ENCODE data around the gene FAAH. TPM values are rescaled to one million over a fixed set of nuclear protein-coding genes. Genes with fewer than 3 reads are reported as not detected.

FAAH gene
- total RNA-seq, 1 experiment from 2014 or later: 38.6 TPM

DNA sequence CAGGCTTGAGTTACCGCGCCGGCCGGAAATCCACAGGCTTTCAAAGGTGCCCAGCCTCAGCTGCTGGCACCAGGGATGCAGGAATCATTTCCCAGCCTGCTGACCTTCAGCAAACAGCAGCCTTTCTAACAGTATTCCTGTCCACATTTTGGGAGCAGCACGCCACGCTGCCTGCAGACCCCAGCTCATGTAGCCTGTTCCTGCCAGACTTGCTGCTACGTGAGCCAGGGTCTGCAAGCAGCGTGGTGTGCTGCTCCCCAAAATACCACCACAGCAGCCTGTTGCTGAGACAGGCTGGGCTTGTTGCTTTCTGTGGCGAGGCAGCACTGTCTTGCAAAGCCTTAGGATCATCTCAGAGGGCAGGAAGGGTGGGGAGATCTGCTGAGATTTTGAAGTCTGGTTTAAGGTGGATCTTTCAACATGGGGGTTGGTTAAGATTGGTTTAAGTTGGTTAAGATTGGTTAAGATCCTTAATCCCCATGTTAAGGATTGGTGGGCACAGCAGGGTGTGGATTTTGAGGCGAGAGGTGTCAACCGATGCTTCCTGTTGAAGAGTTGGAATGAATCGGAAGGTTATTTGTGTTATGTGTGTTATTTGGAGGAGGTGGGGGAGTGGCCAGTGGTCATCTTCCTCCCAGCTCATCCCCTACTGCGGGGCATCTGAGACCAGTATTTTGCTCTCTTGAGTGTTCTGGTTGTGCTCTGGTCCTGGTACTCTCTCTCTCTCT lies 12.9 kb downstream of the FAAH start:
- TF ChIP-seq, protein P1, sequence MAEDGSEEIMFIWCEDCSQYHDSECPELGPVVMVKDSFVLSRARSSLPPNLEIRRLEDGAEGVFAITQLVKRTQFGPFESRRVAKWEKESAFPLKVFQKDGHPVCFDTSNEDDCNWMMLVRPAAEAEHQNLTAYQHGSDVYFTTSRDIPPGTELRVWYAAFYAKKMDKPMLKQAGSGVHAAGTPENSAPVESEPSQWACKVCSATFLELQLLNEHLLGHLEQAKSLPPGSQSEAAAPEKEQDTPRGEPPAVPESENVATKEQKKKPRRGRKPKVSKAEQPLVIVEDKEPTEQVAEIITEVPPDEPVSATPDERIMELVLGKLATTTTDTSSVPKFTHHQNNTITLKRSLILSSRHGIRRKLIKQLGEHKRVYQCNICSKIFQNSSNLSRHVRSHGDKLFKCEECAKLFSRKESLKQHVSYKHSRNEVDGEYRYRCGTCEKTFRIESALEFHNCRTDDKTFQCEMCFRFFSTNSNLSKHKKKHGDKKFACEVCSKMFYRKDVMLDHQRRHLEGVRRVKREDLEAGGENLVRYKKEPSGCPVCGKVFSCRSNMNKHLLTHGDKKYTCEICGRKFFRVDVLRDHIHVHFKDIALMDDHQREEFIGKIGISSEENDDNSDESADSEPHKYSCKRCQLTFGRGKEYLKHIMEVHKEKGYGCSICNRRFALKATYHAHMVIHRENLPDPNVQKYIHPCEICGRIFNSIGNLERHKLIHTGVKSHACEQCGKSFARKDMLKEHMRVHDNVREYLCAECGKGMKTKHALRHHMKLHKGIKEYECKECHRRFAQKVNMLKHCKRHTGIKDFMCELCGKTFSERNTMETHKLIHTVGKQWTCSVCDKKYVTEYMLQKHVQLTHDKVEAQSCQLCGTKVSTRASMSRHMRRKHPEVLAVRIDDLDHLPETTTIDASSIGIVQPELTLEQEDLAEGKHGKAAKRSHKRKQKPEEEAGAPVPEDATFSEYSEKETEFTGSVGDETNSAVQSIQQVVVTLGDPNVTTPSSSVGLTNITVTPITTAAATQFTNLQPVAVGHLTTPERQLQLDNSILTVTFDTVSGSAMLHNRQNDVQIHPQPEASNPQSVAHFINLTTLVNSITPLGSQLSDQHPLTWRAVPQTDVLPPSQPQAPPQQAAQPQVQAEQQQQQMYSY (CRISPR knock-in tag; IDR thresholded peaks at IDR 0.05): peak; percentile 87
- TF ChIP-seq, protein P2, sequence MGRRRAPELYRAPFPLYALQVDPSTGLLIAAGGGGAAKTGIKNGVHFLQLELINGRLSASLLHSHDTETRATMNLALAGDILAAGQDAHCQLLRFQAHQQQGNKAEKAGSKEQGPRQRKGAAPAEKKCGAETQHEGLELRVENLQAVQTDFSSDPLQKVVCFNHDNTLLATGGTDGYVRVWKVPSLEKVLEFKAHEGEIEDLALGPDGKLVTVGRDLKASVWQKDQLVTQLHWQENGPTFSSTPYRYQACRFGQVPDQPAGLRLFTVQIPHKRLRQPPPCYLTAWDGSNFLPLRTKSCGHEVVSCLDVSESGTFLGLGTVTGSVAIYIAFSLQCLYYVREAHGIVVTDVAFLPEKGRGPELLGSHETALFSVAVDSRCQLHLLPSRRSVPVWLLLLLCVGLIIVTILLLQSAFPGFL (CRISPR knock-in tag; IDR thresholded peaks at IDR 0.05; ENCODE audit: borderline replicate concordance): no peak
- peak overlapping the region; percentile 53 for H3K4me3 Mint-ChIP-seq
- POLR2A ChIA-PET: interaction anchor here (0.6 kb wide), 1 partner anchor 62 kb away, joined by 4 read pairs; no protein-coding TSS in a partner anchor
- H3K9me3 Mint-ChIP-seq: no peaks in the 10 kb centered on the region
- H3K27me3 Mint-ChIP-seq (ENCODE audit: low read depth): no peaks in the 10 kb centered on the region
- ATAC-seq: peak; percentile 2; the same call in 1 of the 2 replicates
- H3K36me3 Mint-ChIP-seq: peaks cover 6% of the 10 kb centered on the region; the same call in 1 of the 2 replicates
- H3K4me1 Mint-ChIP-seq: peaks cover 25% of the 10 kb centered on the region
- peak overlapping the region; percentile 71; the same call in 1 of the 2 replicates for H3K27ac Mint-ChIP-seq
- no peak for DNase-seq (ENCODE audit: low spot score)
- CTCF ChIA-PET: interaction anchor here (0.6 to 2.9 kb wide), 45 partner anchors 8 to 1580 kb away, joined by 3 to 28 read pairs (median 5); partner anchors contain the start of genes DMBX1, MKNK1, RAD54L and UQCRH

DNA sequence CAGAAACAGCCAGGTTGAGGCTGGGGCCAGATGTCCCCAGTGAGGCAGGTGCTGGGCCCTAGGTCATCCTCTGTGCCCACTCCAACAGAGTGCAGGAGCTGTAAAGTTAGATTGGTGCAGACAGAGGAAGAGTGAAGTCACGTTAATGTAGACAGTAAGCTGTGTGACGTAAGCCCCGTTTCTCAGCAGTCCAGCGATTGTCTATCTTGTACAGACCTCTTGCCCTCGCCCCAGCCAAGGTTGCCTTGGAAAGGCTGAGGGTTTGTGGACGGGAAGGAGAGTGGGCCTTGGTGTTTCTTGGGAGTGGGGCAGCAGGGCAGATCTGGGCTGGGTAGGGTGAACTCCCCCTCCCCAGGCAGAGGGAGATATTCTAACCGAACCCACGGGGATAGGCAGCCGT lies 13.5 kb downstream of the FAAH start:
- no peak for ATAC-seq
- Mint-ChIP-seq H3K27me3 (ENCODE audit: low read depth) (no peaks in the 10 kb centered on the region), H3K9me3 (no peaks in the 10 kb centered on the region), H3K36me3 (peaks cover 8% of the 10 kb centered on the region; the same call in 1 of the 2 replicates), H3K4me3 (peak overlapping the region; percentile 53; the same call in 1 of the 2 replicates), H3K27ac (peak overlapping the region; percentile 50; the same call in 1 of the 2 replicates), H3K4me1 (peaks cover 25% of the 10 kb centered on the region)
- POLR2A ChIA-PET: no interaction called here
- no peak for DNase-seq (ENCODE audit: low spot score)
- CTCF ChIA-PET: interaction anchor here (1.2 to 2.9 kb wide), 5 partner anchors 15 to 317 kb away, joined by 3 to 28 read pairs (median 11); partner anchors contain the start of gene RAD54L
- TF ChIP-seq, protein P3, sequence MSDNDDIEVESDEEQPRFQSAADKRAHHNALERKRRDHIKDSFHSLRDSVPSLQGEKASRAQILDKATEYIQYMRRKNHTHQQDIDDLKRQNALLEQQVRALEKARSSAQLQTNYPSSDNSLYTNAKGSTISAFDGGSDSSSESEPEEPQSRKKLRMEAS (CRISPR knock-in tag; IDR thresholded peaks at IDR 0.05): no peak
- TF ChIP-seq, protein P4, sequence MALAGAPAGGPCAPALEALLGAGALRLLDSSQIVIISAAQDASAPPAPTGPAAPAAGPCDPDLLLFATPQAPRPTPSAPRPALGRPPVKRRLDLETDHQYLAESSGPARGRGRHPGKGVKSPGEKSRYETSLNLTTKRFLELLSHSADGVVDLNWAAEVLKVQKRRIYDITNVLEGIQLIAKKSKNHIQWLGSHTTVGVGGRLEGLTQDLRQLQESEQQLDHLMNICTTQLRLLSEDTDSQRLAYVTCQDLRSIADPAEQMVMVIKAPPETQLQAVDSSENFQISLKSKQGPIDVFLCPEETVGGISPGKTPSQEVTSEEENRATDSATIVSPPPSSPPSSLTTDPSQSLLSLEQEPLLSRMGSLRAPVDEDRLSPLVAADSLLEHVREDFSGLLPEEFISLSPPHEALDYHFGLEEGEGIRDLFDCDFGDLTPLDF (CRISPR knock-in tag; IDR thresholded peaks at IDR 0.05): no peak
- TF ChIP-seq ZNF263 (CRISPR knock-in tag; IDR thresholded peaks at IDR 0.05; ENCODE audit: low read depth) (no peak), EMX1 (CRISPR knock-in tag; IDR thresholded peaks at IDR 0.05) (no peak), SMAD3 (CRISPR knock-in tag; IDR thresholded peaks at IDR 0.05; ENCODE audit: borderline replicate concordance) (no peak)
- TF ChIP-seq, protein P5, sequence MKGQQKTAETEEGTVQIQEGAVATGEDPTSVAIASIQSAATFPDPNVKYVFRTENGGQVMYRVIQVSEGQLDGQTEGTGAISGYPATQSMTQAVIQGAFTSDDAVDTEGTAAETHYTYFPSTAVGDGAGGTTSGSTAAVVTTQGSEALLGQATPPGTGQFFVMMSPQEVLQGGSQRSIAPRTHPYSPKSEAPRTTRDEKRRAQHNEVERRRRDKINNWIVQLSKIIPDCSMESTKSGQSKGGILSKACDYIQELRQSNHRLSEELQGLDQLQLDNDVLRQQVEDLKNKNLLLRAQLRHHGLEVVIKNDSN (CRISPR knock-in tag; IDR thresholded peaks at IDR 0.05): no peak
- TF ChIP-seq, protein P6, sequence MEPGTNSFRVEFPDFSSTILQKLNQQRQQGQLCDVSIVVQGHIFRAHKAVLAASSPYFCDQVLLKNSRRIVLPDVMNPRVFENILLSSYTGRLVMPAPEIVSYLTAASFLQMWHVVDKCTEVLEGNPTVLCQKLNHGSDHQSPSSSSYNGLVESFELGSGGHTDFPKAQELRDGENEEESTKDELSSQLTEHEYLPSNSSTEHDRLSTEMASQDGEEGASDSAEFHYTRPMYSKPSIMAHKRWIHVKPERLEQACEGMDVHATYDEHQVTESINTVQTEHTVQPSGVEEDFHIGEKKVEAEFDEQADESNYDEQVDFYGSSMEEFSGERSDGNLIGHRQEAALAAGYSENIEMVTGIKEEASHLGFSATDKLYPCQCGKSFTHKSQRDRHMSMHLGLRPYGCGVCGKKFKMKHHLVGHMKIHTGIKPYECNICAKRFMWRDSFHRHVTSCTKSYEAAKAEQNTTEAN (CRISPR knock-in tag; IDR thresholded peaks at IDR 0.05): no peak
- TF ChIP-seq, protein P1 (CRISPR knock-in tag; IDR thresholded peaks at IDR 0.05): no peak
- TF ChIP-seq, protein P7, sequence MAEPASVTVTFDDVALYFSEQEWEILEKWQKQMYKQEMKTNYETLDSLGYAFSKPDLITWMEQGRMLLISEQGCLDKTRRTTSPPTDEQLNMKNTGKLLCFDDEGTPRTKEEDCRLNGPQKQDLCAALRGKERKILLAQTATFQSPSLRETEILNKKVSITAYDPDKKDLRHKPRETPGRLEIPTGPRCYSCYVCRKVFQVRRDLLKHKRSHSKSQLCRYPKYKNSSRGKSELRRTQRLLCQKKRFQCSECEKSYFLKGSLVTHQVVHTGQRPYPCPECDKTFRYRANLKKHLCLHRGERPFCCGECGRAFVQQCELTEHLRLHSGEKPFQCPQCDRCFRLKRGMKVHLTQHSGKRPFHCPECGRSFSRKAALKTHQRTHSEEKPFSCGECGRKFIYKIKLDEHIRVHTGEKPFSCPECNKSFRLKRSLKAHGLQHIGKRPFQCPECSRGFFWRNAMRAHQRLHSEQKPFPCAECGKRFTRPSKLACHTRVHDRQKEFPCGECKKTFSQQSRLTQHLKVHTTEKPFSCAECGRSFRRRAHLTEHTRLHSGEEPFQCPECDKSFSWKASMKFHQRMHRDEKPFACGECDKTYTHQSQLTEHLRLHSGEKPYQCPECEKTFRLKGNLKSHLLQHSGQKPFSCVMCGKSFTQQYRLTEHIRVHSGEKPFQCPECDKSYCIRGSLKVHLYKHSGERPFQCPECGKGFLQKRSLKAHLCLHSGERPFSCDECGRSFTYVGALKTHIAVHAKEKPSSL (CRISPR knock-in tag; conservative IDR thresholded peaks at IDR 0.05): no peak
- TF ChIP-seq, protein P8, sequence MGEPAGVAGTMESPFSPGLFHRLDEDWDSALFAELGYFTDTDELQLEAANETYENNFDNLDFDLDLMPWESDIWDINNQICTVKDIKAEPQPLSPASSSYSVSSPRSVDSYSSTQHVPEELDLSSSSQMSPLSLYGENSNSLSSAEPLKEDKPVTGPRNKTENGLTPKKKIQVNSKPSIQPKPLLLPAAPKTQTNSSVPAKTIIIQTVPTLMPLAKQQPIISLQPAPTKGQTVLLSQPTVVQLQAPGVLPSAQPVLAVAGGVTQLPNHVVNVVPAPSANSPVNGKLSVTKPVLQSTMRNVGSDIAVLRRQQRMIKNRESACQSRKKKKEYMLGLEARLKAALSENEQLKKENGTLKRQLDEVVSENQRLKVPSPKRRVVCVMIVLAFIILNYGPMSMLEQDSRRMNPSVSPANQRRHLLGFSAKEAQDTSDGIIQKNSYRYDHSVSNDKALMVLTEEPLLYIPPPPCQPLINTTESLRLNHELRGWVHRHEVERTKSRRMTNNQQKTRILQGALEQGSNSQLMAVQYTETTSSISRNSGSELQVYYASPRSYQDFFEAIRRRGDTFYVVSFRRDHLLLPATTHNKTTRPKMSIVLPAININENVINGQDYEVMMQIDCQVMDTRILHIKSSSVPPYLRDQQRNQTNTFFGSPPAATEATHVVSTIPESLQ (CRISPR knock-in tag; IDR thresholded peaks at IDR 0.05): no peak
- TF ChIP-seq, protein P9, sequence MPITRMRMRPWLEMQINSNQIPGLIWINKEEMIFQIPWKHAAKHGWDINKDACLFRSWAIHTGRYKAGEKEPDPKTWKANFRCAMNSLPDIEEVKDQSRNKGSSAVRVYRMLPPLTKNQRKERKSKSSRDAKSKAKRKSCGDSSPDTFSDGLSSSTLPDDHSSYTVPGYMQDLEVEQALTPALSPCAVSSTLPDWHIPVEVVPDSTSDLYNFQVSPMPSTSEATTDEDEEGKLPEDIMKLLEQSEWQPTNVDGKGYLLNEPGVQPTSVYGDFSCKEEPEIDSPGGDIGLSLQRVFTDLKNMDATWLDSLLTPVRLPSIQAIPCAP (CRISPR knock-in tag; IDR thresholded peaks at IDR 0.05): no peak

Measured in WTC11 (cell line).